ENCODE data around the gene PRPS1L1.

DNA sequence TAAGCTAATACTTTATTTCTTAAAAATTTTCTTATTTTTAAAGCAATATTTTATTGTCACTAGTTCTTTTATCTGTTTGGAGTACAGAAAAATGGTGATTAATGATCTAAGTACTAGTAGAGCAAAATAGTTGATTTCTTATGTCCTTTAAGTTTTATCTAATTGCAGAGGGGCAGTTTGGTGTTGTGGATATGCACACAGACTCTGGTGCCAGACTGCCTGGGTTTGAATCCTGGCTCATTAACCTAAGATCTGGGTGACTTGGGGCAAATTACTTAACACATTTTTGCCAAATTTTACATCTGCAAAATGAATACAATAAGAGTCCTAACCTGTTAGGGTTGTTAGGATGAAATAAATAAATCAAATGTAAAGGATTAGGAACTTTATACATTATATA is 10.7 kb upstream of the PRPS1L1 start:
- TF ChIP-seq, protein P1, sequence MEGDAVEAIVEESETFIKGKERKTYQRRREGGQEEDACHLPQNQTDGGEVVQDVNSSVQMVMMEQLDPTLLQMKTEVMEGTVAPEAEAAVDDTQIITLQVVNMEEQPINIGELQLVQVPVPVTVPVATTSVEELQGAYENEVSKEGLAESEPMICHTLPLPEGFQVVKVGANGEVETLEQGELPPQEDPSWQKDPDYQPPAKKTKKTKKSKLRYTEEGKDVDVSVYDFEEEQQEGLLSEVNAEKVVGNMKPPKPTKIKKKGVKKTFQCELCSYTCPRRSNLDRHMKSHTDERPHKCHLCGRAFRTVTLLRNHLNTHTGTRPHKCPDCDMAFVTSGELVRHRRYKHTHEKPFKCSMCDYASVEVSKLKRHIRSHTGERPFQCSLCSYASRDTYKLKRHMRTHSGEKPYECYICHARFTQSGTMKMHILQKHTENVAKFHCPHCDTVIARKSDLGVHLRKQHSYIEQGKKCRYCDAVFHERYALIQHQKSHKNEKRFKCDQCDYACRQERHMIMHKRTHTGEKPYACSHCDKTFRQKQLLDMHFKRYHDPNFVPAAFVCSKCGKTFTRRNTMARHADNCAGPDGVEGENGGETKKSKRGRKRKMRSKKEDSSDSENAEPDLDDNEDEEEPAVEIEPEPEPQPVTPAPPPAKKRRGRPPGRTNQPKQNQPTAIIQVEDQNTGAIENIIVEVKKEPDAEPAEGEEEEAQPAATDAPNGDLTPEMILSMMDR (IDR thresholded peaks at IDR 0.05; ENCODE audit: low read depth, low read length, poor library complexity, severe bottlenecking) = no peak
- TF ChIP-seq EZH2phosphoT487 (IDR thresholded peaks at IDR 0.05; ENCODE audit: borderline replicate concordance, low read length) = no peak
